GM21717 (cell line): ENCODE measurements around the gene KHDC4.
A peak's percentile ranks its signal among the peaks of the same experiment; 100 is the strongest.

Source experiments
- ATAC-seq: cut with Tn5 transposase; IDR thresholded peaks from one replicate; pipeline ENCODE4 v1.9.1; 2021; ENCODE audit warnings: mild to moderate bottlenecking, moderate library complexity; ENCODE audit not compliant: unreplicated experiment

The KHDC4 gene

DNA sequence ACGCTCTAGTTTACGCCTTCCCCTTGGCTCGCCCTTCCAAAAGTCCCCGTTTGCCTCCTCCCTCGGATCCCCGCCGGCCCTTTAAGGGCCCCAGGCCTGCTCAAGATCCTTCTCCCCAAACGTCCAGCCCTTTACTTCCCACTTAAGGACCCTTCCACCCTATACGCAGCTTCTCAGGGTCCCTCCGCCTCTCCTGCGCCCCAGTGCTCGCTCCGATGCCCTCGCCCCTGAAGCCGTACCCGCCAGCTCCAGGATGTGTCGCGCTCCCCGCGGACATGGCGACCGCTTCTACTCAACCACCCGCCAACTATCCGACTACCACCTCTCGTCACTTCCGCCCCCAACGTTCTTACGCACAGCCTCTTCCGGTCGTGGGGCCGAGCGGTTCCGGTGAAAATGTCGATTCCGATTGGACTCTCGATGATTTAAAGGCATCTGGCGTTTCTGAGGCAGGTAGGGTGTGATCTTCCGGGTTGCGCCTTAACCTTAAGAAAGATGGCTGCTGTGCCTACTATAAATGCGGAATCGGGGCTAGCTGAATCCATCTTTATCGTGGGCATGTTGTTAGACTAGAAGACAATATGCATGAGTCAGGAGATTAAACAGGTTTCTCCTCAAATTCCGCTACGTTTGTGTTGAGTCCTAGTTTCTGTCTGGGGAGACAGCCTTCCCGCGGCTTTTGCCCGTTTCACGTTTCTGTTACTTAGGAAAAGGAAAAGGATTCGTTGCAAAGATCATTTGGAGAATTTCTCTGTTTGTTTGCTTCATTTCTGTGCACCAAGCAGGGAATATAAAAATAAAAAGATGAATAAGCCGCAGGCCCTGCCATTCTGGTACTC is at the start of gene KHDC4:
Gene KHDC4 (minus strand): TSS at position 317 of the 839 bp plus-strand sequence. CDS start 40 bp downstream, at position 277.
- peak; percentile 82 for ATAC-seq

DNA sequence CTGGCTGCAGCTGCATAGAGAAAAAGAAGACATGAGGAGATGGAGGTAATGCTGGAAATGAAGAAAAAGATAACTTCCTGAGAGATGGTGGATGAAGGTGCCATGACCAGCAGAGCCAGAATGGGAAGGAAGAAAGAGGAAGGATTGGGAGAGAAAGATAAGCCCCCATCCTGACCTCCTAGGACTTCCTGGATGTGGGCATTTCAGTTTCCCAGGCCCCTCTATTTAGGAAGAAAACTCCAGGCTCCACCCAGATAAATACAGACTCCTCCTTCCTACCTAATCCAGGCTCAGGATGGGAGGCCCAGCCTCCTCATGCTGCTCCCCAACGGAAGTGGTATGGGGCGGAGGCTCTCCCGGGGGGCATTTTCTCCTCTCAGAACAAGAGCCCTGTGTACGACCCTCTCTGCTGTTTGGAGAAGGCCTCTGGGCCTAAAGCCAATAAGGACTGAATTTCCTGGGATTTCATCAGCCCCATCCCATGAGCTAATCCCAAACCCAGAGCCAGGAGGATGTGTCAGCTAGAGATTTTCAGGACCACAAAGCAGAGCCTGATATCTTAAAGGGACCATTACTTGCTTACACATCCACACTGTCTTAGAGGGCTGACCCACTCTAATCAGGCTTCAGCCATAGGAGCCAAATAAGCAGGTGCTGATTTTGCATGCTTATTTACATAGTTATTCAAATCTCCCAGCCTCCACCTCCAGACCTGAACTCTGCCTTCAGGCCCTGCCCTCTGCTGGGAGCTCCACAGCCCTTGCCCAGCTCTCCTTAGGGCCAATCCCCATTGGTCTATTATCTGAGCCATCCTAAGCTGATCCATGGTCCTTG is 49.2 kb upstream of the KHDC4 start:
- ATAC-seq = no peak

DNA sequence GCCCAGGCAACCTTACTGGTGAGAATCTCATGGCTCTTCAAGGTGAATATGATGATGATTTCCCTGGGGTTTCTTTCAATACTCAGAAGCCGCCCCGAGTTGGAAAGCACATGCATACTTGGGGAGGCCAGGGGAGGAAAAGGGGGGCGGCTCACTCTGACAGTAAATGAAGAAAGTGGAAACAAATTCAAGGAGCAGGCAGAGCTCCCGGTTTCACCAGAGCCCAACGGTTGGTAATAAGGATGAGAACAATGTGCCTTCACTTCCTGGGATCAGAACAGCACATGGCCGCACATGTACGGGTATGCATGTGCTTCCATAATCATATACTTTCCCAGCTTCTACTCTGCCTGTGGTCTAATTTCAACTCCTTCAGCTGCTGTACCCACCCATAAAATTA is 47.9 kb upstream of the KHDC4 start:
- no peak for ATAC-seq

DNA sequence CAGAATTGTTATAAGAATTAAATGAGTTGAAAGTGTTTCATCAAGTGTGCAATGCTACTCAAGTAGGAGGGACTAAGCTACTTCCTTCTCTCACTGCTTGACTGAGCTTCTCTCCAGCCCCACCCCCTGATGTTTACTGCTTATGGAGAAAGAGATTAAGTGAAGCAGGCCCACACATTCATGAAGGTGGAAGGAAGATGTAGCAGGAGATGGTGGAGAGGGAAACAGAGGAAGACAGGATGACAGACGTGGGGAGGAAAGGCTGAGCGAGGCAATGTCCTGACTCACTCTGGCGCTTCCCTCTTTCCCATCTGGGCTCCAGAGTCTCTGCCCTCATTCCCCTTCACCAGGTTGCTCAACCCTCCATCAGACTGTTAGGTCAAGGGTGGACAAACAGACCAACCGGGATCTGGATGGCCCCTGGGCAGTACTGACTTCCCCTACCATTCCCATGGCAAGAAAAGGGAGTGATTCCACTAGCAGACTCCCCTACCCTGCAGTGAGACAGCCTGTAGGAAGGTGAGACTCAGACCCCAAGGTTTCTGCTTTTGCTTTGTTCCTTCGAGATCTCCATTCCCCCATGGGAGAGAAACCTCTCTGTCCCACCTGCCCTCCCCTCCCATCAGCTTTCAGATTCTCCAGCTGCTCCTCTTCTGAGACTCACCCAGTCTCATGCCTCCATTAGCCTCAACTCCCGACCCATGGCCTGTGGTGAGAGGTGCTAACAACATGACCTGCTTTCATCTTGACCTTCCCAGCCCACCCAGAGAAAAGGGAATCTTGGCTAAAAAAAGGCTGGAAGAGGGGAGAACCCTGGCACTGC is 47.3 kb upstream of the KHDC4 start:
- no peak for ATAC-seq

DNA sequence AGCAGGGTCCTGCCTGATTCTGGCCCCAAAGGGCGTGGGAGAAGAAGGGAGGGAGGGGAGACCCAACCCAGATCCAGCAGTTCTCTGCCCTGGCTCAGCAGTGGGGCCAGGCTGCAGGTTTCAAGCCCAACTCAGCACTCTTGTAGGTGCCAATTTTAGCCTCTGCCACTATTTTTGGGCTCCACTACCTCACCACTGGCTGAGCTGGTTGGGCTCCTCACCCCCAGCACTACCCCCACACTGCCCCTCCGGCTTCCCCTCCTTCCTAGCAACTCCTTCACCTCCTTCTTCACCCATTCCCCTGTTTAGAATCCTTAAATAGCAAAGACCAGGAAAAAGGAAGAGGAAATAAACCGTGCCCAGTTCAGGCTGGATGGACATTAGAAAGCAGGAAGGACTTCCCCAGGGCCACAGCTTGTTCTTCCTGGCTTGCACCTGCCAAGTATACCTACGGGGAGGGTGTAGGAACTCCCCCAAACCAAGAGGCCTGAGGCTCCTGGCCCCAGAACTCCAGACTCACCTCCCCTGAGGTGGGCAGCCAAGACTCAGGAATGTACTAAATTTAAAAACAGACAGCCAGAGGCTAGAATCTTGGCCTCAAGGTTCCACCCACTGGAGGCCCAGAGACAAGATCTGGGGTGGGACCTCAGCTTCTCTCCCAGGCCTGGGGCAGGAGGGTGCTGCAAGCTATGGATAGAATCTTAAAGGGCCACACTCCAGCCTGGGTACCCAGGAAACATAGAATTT is 45.6 kb upstream of the KHDC4 start:
- ATAC-seq = no peak

DNA sequence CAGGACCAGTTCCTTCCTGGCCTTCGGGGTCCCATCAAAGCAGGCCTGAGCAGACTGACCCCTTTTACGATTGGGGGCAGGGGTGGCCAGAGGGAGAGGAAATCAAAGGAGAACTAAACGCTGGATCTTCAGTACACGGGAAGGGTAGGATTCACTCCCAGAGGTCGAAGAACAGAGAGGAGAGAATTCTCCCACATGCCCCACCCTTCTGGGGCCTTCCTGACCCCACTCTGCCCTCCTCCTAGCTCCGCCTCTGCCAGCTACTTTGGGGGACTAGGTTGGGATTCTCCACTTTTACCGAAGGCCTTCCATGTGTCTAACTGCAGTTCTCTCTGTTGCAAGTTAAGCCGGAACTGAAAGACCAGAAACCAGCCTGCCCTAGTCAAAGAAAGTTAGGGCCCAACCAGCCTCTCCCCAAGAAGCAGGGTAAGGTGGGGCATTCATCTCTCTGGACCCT is 44.8 kb upstream of the KHDC4 start:
- ATAC-seq = no peak

DNA sequence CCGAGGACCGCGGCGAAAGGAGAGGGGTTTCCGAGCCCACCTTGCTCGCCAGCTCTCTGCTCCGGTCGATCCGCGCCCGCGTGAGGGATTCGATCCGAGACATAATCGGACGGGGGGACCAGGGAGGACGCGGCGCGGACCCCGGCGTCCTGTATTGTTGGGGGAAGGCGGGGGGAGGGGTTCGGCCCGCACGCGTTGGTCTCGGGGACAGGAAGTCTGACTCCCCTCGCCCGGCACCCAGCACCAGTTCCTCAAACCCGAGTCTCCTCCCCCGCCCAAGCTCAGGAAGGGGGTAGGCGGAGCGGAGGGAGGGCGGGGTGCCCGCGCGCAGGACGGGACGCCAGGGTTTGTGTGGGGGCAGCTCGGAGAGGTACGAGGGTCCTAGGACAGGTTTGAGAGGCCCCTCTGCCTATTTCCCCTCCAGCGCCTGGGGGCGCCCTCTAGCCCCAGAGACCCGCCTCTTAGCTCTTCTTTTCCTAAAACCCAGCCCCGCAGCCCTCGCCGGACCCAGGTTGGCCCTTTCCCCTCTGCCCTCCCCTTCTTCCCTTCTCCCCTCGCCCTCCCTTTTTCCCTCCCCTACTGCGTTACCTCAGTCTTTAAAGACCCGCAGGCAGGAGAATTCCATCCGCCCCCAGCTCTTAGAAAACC is 44.2 kb upstream of the KHDC4 start, which contains the start of gene ARHGEF2:
Gene ARHGEF2 (minus strand): TSS at position 223 of the 648 bp plus-strand sequence. CDS start 120 bp downstream, at position 103.
- ATAC-seq = peak; percentile 54

DNA sequence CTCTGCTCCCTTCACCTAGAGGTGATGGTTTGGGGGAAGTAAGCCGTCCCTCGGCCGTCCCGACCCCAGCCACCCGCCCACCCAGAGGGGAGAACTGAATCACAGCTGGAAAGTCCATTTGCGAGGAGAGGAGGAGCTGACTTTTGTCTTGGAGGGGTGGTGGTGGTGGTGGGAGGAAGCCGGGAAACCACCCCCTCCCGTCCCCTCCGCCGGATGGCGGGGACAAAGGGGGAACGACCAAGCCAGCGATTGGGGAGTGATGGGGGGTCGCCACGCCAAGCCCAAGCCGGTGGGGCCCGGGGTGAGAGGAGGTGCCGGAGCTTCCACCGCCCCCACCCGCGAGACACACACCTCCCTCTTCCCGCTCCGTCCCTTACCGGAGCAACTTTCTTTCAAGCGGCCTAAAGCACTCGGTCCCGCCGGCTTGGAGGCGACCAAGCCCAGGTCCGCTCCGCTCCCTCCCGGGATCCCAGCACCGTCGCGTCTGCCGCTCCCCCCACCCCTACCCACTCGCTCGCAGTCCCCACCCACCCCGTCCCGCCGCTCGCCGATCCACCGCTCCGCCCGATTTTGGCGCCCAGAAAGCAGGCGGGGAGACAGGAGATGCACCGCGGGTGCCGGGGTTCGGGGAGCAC is 43.6 kb upstream of the KHDC4 start:
- ATAC-seq = peak; percentile 3

DNA sequence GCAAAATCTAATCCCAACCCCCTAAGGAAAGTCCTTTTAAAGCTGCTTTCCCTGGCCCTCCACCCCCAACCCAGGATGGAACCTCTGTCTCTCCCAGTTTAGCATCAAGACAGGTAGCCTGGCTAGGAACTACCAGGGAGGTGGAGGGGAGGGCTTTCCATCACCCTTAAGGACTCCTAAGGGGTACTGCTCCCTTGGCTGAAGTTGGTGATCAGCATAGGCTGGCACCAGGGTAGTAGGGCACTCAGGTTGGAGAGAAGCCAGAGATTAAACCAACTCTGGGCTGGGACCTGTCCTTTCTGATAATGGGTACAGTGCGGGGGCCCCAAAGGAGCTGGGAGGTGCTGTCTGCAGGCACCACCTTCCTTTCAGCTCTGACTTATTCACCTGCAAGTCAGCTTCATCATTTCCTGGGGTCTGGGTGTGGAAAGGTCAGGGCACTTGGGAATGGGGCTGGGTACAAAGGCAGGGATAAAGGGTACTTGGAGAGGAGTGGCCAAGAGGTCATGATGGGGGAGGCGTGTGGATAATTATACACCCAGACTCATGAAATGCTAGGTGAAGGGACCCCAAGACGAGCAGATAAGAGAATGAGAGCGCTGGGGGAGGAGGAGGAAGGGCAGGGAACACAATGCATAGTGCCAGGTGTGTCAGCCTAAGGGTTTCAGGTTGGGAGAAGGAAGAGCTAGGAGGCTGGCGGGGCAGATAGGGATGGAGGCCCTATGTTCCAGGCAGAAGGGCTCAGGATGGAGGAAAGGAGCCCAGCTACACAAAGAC is 42.9 kb upstream of the KHDC4 start:
- no peak for ATAC-seq

DNA sequence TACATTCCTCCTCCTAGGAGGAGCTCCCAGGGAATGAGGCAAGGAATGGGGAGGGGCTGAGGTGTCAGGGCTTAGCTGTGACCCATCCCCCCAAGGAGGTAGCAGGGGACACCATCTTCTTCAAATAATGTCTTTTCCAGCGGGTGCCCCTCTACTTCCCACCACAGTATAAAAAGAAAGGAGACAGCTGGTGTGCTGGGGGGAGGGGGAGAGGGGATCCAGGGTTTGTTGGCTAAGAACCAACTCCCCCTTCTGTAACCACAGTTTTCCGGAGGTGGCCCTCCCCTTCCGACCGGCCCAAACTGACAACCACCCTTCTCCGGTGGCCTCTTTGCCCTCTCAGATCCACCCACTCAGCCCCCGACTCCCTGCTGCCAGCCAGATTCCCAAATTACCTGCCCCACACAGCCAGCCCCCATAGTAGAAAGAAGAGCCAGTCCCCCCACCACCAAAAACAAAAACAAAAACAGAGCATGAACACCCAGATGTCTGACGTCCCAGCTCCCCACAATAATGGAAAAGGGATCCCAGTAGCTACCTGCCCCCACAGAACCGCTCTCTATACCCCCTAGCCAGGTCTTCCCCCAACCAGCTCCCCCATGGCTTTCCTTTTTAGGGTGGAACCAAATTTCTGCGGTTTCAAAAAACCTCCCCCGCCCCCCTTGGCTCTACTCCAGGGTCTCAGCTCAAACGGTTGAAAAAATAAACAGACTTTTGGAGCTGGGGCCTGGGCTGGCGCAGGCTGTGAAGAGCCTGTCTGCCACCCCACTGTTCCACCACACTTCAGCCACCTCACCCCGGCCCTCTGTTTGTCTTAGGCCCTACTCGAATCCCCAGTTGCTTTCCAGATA is 42.1 kb upstream of the KHDC4 start:
- no peak for ATAC-seq

DNA sequence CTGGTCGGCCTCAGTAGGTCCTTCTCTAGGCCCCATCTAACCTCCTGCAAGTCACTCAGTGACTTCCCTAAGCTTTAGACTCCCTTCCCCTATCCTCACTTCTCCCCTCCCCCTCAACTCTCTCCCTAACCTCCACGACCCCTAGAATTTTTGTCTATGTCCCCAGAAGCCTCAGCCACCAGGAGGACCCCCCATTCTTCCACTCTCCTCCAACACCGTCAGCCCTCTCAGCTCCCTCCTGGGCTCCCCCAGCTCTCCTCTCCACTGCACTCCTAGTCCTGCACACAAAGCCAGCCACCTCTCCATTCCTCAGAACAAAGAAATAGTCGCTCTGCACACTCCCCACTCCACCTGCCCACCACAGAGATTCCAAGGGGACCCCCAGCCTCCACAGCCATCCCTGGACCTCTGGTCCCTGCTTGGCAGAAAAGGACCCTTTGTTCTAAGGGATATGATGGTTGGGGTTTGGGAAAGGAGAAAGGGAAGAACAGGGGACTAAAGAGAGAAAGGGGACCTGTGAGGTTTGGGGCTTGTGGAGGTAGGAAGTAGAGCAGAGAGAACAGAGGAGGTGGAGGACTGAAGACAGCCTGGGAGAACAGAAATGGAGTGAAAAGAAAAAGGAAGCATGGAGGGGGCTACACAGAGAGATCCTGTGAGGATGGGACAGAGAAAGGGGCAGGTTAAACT is 41.3 kb upstream of the KHDC4 start:
- ATAC-seq = no peak

DNA sequence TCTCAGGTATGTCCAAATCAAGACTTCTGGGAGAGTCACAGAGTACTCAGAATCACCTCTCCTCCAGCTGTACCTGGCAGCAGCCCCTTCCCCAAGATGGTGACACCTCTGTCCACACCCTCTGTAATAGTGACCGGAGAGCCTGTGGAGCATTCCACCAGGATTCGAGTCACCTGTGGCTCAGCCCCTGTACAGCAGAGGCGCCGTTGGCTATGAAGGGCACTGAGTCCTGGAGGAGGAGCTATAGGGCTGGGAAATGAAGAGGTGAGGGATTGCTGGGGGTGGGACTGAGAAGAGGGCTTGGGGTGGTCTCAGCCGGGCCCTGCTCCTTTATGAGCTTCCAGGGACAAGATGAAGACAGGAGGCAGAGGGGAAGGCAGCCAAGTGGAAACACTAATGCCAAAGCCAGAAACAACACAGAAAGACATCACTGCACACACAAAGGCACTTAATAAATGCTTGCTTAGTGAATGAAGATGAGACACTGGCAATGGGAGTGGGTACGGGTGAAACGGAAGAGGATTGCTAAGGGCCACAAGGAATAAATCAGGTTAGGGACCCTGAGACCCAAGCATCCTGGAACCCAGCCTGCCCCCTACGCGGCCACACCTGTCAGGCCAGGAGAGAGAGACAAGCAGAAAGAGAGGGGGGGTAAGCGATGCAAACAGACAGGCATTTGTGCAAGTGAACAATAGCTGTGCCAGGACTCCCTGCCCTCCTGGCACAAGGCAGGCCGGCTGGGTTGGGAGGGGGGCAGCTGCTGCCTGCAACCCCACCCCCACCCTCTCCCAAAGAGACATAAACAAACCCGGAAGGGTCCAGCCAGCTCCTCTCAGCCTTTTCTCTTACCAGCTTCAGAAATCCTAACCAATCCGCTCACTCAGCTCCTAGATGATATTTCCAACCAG is 40.2 kb upstream of the KHDC4 start:
- ATAC-seq = no peak

DNA sequence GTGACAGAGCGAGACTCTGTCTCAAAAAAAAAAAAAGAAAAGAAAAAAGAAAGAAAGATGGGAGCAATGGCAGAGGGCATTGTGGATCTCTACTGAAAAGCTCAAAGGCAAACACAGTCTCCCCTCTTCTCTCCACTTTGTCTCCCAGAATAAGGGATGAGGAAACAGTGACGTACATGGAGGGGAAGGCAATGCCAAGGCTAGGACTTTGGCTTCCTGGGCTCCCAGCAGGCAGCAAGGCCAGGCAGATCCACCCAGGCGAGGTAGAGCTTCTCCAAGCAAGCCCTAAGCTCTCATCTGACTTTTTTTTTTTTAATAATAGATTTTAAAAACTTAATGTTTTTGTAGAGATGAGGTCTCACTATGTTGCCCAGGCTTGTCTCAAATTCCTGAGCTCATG is 39.5 kb upstream of the KHDC4 start:
- ATAC-seq = no peak

DNA sequence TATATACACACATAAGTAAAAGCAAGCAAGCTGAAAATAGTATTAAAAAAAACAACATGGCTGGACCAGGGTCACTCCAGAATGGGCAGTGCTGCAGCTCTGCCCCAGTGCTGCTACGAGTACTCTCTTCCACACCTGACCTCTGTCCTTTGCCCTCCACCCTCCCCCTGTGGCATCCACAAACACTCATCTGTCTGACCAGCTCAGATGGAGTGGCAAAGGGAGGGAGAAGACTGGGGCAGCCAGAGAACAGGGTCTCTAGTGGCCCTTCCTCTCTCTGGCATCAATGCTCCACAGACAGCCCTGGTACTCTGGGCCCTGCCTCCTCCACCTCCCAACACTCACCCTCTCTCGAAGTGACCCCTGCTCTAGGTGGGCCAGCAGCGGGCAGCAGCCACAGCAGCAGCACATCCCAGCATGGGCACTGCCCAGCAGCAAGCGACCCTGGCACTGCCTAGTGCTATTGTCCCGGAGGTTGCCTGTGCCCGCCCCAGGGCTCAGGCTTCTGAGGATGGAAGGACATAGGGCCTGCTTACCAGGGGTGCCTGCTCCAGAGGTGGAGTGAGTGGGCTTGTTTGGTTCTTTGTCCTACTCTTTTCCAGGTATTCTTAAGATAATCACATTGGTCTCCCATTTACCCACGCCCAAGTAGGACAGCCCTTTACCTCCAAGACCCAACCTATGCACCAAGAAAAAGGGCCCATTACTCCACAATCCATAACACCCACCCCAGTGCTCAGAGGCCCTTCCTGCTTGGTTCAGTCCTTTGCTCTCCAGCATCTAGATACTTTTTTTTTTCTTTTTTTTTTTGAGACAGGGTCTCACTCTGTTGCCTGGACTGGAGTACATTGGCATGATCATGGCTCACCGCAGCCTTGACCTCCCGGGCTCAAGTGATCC is 37.9 kb upstream of the KHDC4 start:
- ATAC-seq = no peak
